KOPT-K1 (cell line): ENCODE measurements around the gene FNDC3A.
"Not testable (repeated sequence)": the region's sequence is repeated elsewhere in the genome, so short reads cannot be mapped to it uniquely, and the experiment has no call there.

Experiments
- H3K27ac ChIP-seq: fragments of 200-600 bp; sonication (generic); 2 replicates; pipeline ENCODE4 v1.5.1; 2016; ENCODE audit warnings: antibody characterized with exemption, mild to moderate bottlenecking, low read depth, low read length; ENCODE audit not compliant: poor library complexity, severe bottlenecking
- H3K36me3 ChIP-seq: fragments of 200-600 bp; sonication (generic); 2 replicates; pipeline ENCODE4 v1.5.1; 2017; ENCODE audit warnings: antibody characterized with exemption, mild to moderate bottlenecking, low read length, moderate library complexity; ENCODE audit not compliant: insufficient read depth
- H3K9me3 ChIP-seq: fragments of 200-600 bp; sonication (generic); 2 replicates; pipeline ENCODE4 v1.5.1; 2017; ENCODE audit warnings: antibody characterized with exemption, low read length, mild to moderate bottlenecking; ENCODE audit not compliant: insufficient read depth, poor library complexity, severe bottlenecking

FNDC3A gene

GRCh38 chr13:49112782-49113525, 137.2 kb downstream of the FNDC3A start:
- Histone ChIP-seq H3K36me3 (peaks cover 31% of the 10 kb centered on the region), H3K27ac (peak overlapping the region; percentile 27), H3K9me3 (no peaks in the 10 kb centered on the region)

- Histone ChIP-seq H3K36me3 (peaks cover 38% of the 10 kb centered on the region), H3K9me3 (peaks cover 7% of the 10 kb centered on the region), H3K27ac (peak overlapping the region; percentile 27)
These were observed 138.0 kb downstream of the FNDC3A start for GRCh38 chr13:49113526-49114286.

GRCh38 chr13:49116873-49117272, 141.2 kb downstream of the FNDC3A start:
- Histone ChIP-seq H3K9me3 (peaks cover 21% of the 10 kb centered on the region), H3K27ac (no peak overlapping the region), H3K36me3 (peaks cover 50% of the 10 kb centered on the region)

GRCh38 chr13:49118455-49118854, 142.7 kb downstream of the FNDC3A start:
- H3K27ac ChIP-seq, result not testable (repeated sequence)
- peaks cover 50% of the 10 kb centered on the region for H3K36me3 ChIP-seq
- H3K9me3 ChIP-seq, result peaks cover 21% of the 10 kb centered on the region

GRCh38 chr13:49124693-49125304, 149.1 kb downstream of the FNDC3A start:
- H3K27ac ChIP-seq, result no peak overlapping the region
- H3K9me3 ChIP-seq, result peaks cover 7% of the 10 kb centered on the region
- peaks cover 10% of the 10 kb centered on the region for H3K36me3 ChIP-seq

- H3K9me3 ChIP-seq, result peaks cover 7% of the 10 kb centered on the region
- peaks cover 12% of the 10 kb centered on the region for H3K36me3 ChIP-seq
- no peak overlapping the region for H3K27ac ChIP-seq
These were observed 150.3 kb downstream of the FNDC3A start for GRCh38 chr13:49125964-49126524.

- peaks cover 69% of the 10 kb centered on the region for H3K36me3 ChIP-seq
- H3K27ac ChIP-seq, result no peak overlapping the region
- H3K9me3 ChIP-seq, result no peaks in the 10 kb centered on the region
These were observed 156.8 kb downstream of the FNDC3A start for GRCh38 chr13:49132479-49133002.

GRCh38 chr13:49134305-49134704, 158.6 kb downstream of the FNDC3A start:
- Histone ChIP-seq H3K9me3 (no peaks in the 10 kb centered on the region), H3K27ac (no peak overlapping the region), H3K36me3 (peaks cover 81% of the 10 kb centered on the region)

- not testable (repeated sequence) for H3K27ac ChIP-seq, H3K9me3 ChIP-seq
- H3K36me3 ChIP-seq, result peaks cover 95% of the 10 kb centered on the region
These were observed 161.5 kb downstream of the FNDC3A start for GRCh38 chr13:49137138-49137643.

- no peak overlapping the region for H3K27ac ChIP-seq
- peaks cover 85% of the 10 kb centered on the region for H3K36me3 ChIP-seq
These were observed 165.3 kb downstream of the FNDC3A start for GRCh38 chr13:49140910-49141611.

GRCh38 chr13:49146950-49147355, 171.2 kb downstream of the FNDC3A start:
- H3K36me3 ChIP-seq, result peaks cover 87% of the 10 kb centered on the region
- H3K9me3 ChIP-seq, result peaks cover 42% of the 10 kb centered on the region
- H3K27ac ChIP-seq, result peak overlapping the region; percentile 51

More at GRCh38 chr13:49140910-49141611, 165.3 kb downstream of the FNDC3A start:
- H3K9me3 ChIP-seq, result no peaks in the 10 kb centered on the region

GRCh38 chr13:49148405-49148804, 172.7 kb downstream of the FNDC3A start:
- peaks cover 45% of the 10 kb centered on the region for H3K9me3 ChIP-seq
- H3K27ac ChIP-seq, result no peak overlapping the region
- H3K36me3 ChIP-seq, result peaks cover 78% of the 10 kb centered on the region

GRCh38 chr13:49157955-49158584, 182.4 kb downstream of the FNDC3A start:
- Histone ChIP-seq H3K9me3 (peaks cover 19% of the 10 kb centered on the region), H3K36me3 (peaks cover 11% of the 10 kb centered on the region)
- not testable (repeated sequence) for H3K27ac ChIP-seq

GRCh38 chr13:49163162-49163561, 187.4 kb downstream of the FNDC3A start:
- H3K36me3 ChIP-seq, result peaks cover 49% of the 10 kb centered on the region
- peaks cover 41% of the 10 kb centered on the region for H3K9me3 ChIP-seq
- not testable (repeated sequence) for H3K27ac ChIP-seq
